Raji (cell line): Measurements from ENCODE around the gene HOXD3.

Experiments
- POLR2A ChIP-seq: IDR thresholded peaks from 2 replicates; pipeline ENCODE4 v1.6.1; 2011; ENCODE audit warnings: low read depth, low read length, control low read depth; ENCODE audit not compliant: insufficient read depth

HOXD3 gene

DNA sequence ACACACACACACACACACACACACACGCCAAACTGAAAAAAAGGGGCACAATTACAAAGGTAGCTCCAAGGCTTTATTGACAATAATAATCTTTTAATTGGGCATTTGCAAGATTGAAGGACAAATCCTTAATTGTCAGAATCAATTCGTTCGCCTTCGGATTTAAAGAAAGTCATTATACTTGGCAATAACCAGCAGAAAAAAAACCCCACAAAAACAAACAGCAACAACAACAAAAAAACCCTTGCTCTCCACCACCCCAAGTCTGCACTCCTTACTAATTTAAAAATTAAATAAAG, 29.4 kb upstream of the HOXD3 start:
- TF ChIP-seq POLR2A = no peak

DNA sequence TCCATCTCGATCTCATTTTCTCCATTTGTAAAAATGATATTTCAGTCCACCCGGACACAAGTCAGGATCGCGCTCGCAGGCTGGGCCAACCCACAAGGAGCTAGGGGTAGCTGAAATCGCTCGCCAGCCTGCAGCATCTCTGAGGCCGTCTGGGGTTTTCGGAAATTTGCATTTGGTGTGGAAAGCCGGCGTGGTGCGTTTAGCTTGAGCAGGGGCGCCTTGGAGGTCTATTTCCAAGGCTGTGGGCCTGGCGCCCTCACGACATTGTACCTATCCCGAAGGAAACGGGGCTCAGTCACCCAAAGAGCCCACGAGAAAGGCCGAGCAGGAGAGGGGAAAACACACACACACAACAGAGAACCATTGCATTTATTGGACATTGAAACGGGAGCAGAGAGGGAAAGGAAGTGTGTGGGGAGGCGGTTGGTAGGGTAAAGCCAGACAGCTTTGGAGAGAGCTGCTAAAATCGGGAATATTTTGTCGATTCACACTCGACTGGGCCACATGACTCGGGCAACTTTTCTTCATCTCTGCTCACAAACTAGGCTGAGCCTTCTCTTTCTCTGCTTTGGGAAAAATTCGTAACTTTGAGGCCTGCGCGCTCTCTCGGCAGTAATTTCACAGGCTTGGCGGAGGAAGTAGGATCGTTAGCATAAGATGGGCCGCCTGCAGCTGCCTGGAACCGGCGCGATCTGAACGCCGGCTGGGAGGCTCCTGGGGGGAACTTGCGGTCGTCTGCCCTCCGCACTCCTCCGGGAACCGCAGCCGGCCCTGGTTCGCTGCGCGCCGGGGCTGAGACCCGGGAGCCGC, 28.7 kb upstream of the HOXD3 start:
- TF ChIP-seq POLR2A = no peak

DNA sequence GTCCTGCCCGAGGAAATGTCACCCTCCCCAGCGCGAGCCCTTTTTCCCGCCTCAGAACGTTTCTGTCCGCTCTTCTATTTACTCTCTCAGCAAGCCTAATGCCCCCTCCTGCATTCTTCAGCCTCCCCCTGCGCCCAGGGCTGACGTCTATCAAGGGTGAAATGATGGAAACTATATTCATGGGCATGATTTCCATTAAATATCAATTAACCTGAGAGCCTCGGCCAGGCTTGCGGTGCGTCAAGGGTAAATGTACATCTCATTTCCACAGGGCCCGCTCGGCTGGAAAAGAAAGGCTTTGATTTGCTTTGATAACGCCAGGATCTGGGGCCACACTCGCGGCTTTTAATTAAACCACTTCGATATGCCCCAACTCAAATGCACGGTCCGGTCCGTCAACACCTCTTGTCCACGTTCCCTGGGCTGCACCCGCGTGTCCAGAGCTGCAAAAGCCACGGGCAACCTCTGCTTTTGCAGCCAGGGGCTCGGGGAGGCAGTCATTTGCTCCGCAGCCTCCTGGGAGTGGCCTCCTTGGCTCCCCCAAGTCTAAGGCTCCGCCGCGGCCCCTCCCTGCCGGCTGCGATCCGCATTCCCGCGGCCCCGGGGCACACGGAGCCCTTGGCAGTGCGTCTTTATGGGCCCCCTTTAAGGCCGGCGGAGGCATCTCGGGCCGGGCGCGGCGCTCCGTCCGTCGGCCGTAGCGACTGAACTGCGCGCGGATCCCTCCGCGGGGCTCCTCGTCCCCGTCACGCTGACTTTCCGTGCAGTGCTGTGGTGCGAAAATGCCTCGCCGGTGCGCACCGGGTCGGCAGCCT, 27.9 kb upstream of the HOXD3 start, which contains the start of gene HOXD8:
HOXD8 (plus strand) TSS at position 724 of the 815 bp plus-strand sequence. CDS start 662 bp downstream, outside the sequence.
- no peak for TF ChIP-seq POLR2A

DNA sequence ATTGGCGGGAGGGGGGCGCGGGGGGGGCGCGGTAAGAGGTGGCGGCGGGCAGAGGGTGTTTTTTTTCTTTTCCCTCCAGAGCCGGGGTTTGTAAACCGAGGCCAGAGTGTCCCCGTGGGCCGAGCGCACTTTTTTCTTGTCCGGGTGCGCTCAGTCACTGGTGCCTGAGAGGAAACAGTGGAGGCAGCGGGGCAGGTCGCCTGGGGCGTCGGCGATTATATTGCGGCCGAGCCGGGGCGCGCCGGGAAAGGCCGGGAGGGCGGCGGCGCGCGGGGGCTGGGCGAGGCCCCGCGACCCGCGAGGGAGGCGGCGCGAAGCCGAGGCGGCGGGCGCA, 27.3 kb upstream of the HOXD3 start:
- no peak for TF ChIP-seq POLR2A

DNA sequence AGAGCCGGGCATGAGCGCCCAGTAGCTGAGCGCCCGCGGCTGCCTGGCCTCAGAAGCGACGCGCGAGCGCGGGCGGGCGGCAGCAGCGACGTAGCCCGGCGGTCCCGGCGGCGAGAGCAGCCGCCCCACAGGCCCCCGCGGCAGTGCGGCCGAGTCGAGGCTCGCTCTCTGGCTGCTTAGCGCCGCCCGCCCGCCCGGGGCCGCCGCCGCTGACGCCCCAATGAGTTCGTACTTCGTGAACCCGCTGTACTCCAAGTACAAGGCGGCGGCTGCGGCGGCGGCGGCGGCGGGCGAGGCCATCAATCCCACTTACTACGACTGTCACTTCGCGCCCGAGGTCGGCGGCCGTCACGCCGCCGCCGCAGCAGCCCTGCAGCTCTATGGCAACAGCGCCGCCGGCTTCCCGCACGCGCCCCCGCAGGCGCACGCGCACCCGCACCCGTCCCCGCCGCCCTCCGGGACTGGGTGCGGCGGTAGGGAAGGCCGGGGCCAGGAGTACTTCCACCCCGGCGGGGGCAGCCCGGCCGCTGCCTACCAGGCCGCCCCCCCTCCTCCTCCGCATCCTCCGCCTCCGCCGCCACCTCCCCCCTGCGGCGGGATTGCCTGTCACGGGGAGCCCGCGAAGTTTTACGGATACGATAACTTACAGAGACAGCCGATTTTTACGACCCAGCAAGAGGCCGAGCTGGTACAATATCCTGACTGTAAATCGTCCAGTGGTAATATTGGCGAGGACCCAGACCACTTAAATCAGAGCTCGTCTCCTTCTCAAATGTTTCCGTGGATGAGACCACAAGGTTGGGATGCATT, 26.8 kb upstream of the HOXD3 start:
- TF ChIP-seq POLR2A = no peak

DNA sequence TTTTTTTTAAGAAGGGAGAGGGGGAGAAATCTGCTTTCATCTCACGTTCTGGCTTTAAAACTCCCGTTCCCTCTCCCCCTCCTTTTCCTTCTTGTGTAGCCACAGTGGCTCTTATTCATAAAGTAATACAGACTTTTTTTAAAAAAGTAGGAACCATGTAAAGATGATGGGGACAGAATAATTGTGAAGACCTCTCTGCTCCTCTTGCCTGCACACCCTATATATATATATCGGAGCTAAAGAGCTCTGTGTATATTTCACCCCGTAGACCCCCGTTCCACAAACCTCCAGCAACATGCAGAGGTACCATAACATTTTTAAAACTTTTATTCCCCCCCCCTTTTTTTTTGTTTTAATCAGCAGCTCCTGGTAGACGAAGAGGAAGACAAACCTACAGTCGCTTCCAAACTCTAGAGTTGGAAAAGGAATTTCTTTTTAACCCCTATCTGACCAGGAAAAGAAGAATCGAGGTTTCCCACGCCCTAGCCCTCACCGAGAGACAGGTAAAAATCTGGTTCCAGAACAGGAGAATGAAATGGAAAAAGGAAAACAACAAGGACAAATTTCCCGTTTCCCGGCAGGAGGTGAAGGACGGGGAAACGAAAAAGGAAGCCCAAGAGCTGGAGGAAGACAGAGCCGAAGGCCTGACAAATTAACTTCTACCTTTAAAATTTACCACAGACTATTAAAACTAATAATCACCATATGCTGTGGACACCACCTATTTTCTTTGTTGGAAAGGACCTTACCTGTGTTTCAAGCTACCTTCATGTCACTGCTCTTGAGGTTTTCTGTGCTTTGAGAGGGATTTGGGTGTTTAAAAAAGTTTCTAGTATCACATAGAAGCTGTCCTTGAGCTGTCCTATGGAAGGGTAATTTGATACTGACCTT, 25.9 kb upstream of the HOXD3 start:
- TF ChIP-seq POLR2A = no peak

DNA sequence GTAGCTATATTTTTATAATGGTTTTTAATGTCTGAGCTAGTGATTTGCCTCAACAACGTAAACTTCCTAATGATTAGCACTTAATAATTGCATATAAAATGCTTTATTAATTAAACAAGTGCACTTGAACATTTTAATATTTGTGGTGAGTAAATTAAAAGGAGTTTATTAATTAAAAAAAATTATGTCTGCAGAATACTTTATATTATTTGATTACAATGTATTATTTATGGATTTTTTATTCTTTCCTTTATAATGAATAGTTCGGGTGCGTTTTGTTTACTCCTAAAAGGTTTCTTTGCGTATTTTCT, 25.3 kb upstream of the HOXD3 start:
- no peak for TF ChIP-seq POLR2A

DNA sequence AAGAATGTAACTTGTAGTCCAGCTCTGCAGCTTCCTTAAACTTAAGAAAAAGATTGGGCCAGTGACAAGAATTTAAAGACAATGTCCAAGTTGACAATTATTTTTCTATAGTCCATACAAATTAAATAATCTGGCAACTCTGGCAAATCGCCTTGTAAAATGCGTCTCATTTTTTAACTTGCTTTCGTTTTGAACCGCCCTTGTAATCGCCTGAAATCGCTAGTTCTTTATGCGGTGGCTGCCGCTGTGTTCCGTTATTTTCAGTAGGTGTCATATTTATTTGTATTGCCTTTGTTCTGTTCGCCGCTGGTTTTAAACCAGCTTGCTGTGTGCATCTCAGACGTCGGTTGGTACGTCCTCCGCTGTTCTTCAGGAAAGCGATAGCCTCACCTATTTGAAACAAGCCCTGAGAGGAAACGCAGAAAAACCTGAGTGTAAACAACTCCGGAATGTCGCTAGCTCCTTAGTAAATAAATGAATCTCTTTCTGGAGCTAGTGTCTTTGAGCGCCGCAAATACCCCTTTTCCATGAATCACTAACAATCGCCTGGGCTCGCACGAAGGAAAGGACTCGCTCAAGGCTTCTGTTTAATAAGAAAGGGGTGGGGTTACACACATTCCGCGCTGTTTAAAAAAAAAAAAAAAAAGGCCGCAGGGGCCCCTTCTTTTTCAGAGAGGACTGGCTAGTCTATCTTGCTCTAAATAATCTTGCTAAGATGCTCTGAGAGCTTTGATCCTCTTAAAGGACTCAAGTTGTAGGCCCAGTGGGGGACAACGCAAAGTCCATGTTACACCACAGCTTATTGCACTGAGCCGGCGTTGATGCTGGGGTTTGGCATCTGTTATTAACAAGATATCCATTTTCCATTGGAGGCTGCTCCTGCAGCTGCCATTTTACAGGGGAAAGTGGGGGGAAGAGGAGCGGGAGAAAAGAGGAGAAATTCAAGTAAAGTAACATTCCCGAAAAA, 24.6 kb upstream of the HOXD3 start:
- no peak for TF ChIP-seq POLR2A

DNA sequence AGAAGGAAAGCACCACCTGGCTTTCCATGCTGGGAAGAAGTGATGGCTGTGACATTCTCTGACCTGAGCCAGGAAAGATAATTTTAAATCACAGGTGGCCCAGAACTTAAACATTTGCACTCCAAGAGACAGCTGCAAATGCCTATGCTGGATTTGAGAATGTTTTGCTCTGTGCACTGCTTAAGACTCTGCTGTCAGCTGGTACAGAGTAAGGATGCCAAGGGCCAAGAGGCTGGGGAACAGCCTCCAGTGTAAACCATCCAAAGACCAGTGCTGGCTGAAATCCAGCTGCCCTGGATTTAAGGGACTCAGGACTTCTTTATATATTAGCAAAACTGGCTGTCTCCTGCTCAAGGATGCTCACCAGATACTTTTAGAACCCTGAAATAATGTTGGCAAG, 23.7 kb upstream of the HOXD3 start:
- TF ChIP-seq POLR2A = no peak

DNA sequence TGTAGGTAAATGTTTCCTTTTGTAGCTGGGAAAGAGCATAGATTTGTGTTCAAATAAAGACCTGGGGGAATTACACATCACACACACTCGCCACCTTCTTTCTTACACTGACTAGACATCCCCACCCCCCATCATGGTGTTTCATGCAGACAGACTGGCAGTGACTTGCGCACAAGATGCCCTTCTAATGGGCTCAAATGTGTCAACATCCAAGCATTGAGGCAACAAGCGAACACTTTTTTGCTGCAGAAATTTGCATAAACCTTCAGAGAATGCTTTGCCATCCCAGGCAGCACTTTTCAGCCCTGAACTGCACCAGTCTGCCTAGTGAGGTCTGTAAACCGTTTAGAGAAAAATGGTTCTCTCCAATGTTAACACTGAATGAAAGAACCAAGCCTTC, 23.1 kb upstream of the HOXD3 start:
- no peak for TF ChIP-seq POLR2A

DNA sequence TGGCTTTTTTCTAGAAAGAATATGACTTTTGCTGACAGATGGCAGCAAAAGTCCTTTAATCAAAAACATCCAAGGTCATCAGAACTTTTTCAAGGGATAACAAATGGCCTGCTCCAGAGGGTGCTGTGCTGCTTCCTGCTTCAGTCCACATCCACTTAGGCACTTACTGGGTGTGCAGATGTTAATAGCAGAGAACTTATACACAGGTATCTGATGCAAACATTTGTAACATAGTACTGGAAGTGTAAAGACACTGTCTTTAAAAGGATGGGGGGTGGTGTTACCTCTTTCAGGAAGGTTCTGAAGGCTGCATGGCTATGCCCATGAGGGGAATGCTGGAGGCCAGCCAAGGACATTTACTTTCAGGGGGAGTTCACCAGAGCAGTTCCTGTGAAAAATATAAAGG, 22.1 kb upstream of the HOXD3 start:
- TF ChIP-seq POLR2A = no peak

DNA sequence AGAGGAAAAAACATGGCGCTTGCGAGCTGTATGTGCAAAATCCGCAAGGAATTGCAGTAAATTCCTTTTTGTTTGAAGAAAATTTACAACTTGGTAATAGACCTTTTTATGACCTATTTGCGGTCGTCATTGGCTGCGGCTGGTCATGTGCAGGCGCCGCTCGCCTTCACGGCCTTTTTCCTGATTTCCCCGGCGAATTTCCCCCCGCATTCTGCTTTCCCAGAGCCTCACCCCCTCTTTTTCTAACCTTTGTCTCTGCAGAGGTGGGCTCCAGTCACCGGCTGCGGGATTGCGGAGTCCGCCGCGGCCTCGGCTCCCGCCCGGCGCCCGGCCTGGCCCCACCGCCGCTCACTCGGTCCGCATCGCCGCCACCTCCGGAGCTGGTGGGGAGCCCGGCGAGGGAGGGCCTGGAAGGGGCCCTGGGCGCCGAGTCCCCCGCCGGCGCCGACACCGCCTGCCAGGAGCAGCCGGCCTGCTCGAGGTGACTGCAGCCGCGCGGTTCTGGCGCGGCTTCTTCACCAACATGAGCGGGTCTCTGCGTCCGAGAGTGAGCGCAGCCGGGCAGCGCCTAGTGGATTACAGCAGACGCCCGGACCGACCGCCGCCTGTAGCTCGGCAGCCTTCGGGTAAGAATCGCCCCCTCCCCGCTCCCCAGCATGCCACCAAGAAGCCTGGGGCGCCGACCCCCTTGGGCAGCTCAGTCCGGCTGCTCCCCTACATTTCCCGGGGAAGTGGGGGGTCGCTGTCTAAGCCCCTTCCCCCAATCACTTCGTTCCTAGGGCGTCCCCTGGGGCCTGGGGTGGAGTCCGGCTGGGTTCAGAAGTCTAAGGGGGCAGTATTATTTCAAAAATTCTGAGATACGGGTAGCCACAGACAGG, 20.5 kb upstream of the HOXD3 start:
- no peak for TF ChIP-seq POLR2A

DNA sequence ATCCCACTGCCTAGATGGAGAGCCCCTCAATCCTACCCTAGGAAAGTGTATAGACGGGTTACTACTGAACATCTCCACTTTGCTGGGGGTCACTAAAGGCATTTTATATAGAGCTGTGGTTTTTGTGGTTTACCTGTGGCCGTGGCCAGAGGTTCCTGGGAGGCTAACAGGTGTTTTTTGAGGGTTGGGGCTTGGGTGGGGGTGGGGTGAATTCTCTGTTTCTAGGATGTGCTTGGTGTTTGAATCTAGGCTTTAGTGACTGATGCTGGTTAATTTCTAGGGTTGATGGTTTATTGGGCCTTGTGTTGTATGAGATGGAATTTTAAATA, 19.9 kb upstream of the HOXD3 start:
- no peak for TF ChIP-seq POLR2A
